GM12864 (cell line): ENCODE results near the gene SERPINA5.

Source experiments
- DNase-seq: peaks from one replicate; pipeline ENCODE4 v3.0.0-alpha.2; 2011; ENCODE audit warnings: low read depth
- H3K4me3 ChIP-seq: 2 replicates; pipeline ENCODE4 v1.5.1; 2011; ENCODE audit warnings: mild to moderate bottlenecking, low read depth, low read length, control low read depth
- CTCF ChIP-seq: IDR thresholded peaks from 2 replicates; pipeline ENCODE4 v1.5.1; 2011; ENCODE audit warnings: low read depth, mild to moderate bottlenecking, moderate library complexity, low read length, control low read depth, inconsistent platforms; ENCODE audit errors: missing control alignments

The SERPINA5 gene

GRCh38 chr14:94622653-94623421 lies 41.6 kb downstream of the SERPINA5 start:
- H3K4me3 ChIP-seq, result no peak overlapping the region
- DNase-seq, result no peak
- TF ChIP-seq CTCF, result no peak

- H3K4me3 ChIP-seq, result no peak overlapping the region
- no peak for TF ChIP-seq CTCF
- DNase-seq, result no peak
These were observed 42.2 kb downstream of the SERPINA5 start for GRCh38 chr14:94623422-94623809.

GRCh38 chr14:94623856-94624499 lies 42.8 kb downstream of the SERPINA5 start:
- no peak for TF ChIP-seq CTCF
- H3K4me3 ChIP-seq, result no peak overlapping the region
- DNase-seq, result no peak

- no peak for DNase-seq
These were observed 43.5 kb downstream of the SERPINA5 start for GRCh38 chr14:94624537-94625352.

GRCh38 chr14:94625353-94625635 lies 44.1 kb downstream of the SERPINA5 start:
- H3K4me3 ChIP-seq, result no peak overlapping the region
- no peak for DNase-seq
- TF ChIP-seq CTCF, result no peak

More at GRCh38 chr14:94624537-94625352, 43.5 kb downstream of the SERPINA5 start:
- no peak for TF ChIP-seq CTCF
- H3K4me3 ChIP-seq, result no peak overlapping the region

GRCh38 chr14:94628578-94628977 lies 47.4 kb downstream of the SERPINA5 start:
- TF ChIP-seq CTCF, result no peak
- no peak overlapping the region for H3K4me3 ChIP-seq
- no peak for DNase-seq
